GF-D8 (cell line): ENCODE data around the gene RAB25.
"Not testable (repeated sequence)": the region's sequence is repeated elsewhere in the genome, so short reads cannot be mapped to it uniquely, and the experiment has no call there.

Experiments used
- DNase-seq: peaks from one replicate; lab custom pipeline; 2025; lab: John Stamatoyannopoulos, UW

The RAB25 gene

GRCh38 chr1:156102633-156103511 is 41.9 kb downstream of the RAB25 start:
- DNase-seq = no peak

- no peak for DNase-seq
Measured at GRCh38 chr1:156103521-156103947, 42.6 kb downstream of the RAB25 start.

GRCh38 chr1:156104065-156104810 is 43.3 kb downstream of the RAB25 start:
- DNase-seq = no peak

- DNase-seq = no peak
Measured at GRCh38 chr1:156104861-156105832, 44.2 kb downstream of the RAB25 start.

GRCh38 chr1:156106624-156107488 is 45.9 kb downstream of the RAB25 start:
- no peak for DNase-seq

- DNase-seq = no peak
Measured at GRCh38 chr1:156108057-156108456, 47.1 kb downstream of the RAB25 start.

GRCh38 chr1:156108664-156109241 is 47.8 kb downstream of the RAB25 start:
- DNase-seq = no peak

GRCh38 chr1:156110252-156110651 is 49.3 kb downstream of the RAB25 start:
- DNase-seq = no peak

- DNase-seq = no peak
Measured at GRCh38 chr1:156111355-156111962, 50.5 kb downstream of the RAB25 start.

- DNase-seq = no peak
Measured at GRCh38 chr1:156112276-156113137, 51.5 kb downstream of the RAB25 start.

- DNase-seq = no peak
Measured at GRCh38 chr1:156113282-156113950, 52.5 kb downstream of the RAB25 start.

GRCh38 chr1:156114101-156114918 is 53.4 kb downstream of the RAB25 start, which contains the start of gene LMNA:
Gene LMNA, plus strand, starts transcription at chr1:156114711. Its CDS starts 208 bp downstream, at chr1:156114919.
- no peak for DNase-seq

- no peak for DNase-seq
Measured at GRCh38 chr1:156114919-156115513, 54.1 kb downstream of the RAB25 start.

GRCh38 chr1:156115514-156116374 is 54.8 kb downstream of the RAB25 start:
- no peak for DNase-seq

- not testable (repeated sequence) for DNase-seq
Measured at GRCh38 chr1:156116731-156117130, 55.8 kb downstream of the RAB25 start.
